Measurements from ENCODE around the gene ERN1.

ERN1 gene

GRCh38 chr17:64107500-64108236 lies 22.3 kb downstream of the ERN1 start:
- no peak for FAIRE-seq

DNA sequence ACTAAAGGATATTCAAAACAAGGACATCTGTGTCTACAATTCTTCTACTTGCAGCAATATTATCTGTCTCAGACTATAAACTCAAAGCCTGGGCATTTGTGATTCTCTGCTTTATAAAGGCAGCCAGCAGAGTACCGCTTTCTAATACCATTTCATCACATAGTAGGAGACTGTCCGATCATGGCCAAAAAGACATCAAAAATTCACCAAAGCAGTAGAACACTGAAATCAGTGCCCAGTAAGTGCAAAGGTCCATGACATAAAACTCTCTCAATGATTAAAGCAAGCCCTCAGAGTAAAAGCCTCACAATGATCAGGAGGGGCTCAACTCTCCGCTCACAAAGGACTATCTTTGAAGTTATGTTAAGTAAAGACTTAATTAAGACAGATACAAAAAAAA lies 23.0 kb downstream of the ERN1 start:
- FAIRE-seq = no peak

DNA sequence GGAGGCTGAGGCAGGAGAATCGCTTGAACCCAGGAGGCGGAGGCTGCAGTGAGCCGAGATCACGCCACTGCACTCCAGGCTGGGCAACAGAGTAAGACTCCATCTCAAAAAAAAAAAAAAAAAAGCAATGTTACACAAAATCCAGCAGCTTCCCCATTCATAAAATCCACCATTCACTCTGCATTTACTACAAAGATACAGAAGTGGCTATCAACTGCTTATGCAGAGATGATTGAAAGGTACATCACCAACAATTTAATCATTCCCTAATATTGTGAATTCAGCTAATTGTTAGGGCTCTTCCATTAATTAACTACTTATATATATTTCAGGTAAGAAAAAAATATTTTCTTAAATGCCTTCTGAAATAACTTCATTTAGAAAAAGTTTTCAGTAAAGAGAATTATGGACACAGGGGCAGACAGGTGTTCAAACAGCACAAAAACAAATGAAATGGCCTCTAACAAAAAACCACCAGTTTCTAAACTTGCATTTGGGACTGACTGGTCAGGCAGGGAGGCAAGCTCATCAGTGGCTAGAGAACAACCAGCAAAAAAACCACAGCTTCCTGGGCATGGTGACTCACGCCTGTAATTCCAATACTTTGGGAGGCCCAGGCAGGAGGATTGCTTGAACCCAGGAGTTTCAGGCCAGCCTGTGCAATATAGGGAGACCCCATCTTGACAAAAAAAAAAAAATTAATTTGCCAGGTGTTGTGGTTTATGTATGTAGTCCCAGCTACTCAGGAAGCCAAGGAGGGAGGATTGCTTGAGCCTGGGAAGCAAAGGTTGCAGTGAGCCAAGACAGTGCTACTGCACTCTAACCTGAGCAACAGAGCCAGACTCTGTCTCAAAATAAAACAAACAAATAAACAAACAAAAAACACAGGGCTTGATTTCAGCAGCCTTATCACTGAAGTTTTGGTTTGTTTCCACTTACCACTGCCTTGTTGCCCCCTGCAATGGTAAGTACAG lies 26.3 kb downstream of the ERN1 start:
- no peak for FAIRE-seq

- no peak for FAIRE-seq
Measured at GRCh38 chr17:64102627-64103390, 27.1 kb downstream of the ERN1 start.

DNA sequence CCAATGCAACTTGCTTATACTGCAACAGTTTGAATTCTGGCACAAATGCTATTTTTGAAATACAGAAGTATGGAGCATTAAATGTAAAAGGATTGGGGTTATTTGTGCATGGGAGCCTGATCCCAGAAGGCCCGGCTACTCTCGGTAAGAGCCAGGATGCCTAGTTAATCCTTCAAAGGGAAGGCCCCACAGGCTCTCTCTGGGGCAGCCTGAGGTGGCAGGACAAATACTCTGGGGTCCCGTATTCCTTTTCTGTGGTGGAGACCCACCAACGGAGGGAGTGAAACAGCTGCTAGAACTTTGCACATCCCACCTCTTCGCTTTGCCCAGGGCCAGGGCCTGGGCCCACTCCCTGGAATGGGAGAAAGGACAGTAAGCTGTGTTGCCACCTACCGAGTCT lies 30.4 kb downstream of the ERN1 start:
- FAIRE-seq = no peak

DNA sequence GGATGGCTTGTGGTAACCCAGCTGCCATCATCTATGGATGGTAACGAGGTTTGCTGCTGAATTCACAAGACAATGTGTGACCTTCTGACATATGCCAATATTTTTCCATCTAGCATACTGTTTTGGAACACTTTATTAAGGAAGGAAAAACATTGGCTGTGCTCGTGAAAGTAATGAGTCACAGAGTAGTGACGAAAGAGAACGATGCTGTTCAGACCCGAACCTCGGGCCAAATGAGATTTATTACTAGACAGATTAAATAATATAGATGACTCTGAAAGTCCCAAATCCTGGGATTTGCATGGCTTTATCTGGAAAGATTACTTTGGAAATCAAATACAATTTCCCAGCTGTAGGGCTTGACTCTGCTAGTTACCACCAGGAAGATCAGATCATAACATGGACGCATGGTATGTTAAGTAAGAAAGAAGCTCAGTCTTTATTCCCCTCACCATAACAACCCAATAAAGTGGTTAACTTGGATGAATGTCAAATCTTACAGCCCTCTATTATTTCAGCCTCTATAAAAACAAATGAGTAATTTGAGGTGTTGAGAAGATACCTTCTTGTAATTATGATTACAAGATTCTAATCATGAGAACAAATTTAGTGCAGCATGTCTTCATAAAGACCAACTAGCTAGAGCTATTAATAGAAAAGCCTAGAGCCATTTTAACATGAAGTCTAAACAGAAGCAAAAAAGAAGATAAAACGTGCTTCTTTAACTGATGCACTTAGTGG lies 32.6 kb downstream of the ERN1 start:
- no peak for FAIRE-seq

DNA sequence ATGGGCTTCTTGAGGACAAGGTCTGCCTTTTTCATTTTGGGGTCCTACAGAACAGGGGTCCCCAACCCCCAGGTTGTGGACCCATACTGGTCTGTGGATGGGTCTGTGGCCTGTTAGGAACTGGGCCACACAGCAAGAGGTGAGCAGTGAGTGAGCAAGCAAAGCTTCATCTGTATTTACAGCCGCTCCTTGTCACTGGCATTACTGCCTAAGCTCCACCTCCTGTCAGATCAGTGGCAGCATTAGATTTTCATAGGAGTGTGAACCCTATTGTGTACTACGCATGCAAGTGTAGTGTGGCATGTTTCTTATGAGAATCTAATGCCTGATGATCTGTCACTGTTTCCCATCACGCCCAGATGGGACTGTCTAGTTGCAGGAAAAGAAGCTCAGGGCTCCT lies 33.9 kb downstream of the ERN1 start:
- no peak for FAIRE-seq

DNA sequence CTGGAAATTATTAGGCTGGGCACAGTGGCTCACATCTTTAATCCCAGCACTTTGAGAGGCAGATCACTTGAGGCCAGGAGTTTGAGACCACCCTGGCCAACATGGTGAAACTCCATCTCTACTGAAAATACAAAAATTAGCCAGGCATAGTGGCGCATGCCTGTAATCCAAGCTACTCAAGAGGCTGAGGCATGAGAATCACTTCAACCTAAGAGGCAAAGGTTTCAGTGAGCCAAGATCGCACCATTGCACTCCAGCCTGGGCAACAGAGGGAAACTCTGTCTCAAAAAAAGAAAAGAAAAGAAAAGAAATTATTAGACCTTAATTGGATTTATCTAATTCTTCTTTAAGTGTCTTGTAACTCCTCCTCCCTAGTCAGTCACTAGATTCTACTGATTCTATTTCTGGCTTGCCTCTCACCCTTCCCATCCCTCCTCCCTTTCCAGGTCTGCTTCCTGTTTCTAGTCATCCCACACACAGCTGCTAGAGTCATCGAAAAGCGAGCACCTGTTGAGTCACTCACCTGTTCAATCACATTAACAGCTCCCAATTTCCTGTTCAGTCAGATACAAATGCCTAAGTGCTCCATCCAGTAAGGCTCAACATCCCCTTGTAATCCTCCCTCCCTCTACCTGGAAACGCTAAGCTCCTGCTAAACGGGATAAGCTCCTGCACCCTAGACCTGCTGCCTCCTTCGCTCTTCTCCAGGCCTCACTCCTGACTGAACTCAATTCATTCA lies 34.6 kb downstream of the ERN1 start:
- no peak for FAIRE-seq

GRCh38 chr17:64094412-64094811 lies 35.5 kb downstream of the ERN1 start:
- FAIRE-seq = no peak

GRCh38 chr17:64092952-64093451 lies 36.9 kb downstream of the ERN1 start:
- no peak for FAIRE-seq

DNA sequence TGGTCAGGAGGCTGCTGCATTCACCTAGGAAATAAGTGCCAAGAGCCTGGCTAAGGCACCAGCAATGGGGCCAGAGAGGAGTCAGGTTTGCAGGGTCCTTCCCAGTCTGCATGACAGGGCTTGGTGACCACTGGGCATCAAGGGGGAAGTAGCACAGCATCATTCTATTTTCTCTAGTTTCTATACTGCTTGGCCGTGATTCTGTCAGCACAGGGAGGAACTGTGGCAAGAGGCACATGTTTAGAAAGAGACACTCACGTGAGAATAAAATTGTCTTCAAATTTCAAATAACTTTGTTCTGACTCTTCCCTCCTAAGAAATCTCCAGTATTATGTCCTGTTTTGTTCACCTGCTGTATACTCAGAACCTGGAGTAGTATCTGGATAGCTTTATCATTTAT lies 37.8 kb downstream of the ERN1 start:
- FAIRE-seq = no peak

- FAIRE-seq = no peak
Measured at GRCh38 chr17:64091571-64091970, 38.4 kb downstream of the ERN1 start.

DNA sequence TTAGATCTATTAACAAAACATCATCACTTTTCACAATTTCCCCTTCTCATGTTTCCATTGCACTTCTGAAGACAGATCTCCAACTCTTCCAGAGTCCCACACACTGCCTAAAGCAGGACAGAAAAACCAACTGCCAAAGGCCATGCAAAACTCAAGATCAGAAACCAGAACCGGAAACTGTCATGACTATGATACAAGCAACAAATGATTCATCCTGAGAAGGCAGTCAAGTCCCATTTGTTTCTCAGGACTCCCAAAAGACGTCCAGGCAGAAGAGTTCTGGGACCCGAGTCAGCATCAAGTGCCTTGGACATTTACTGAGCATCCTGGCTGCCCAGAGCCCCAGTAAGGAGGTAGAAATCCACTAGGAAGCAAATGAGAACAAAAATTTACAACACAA lies 38.8 kb downstream of the ERN1 start:
- no peak for FAIRE-seq

DNA sequence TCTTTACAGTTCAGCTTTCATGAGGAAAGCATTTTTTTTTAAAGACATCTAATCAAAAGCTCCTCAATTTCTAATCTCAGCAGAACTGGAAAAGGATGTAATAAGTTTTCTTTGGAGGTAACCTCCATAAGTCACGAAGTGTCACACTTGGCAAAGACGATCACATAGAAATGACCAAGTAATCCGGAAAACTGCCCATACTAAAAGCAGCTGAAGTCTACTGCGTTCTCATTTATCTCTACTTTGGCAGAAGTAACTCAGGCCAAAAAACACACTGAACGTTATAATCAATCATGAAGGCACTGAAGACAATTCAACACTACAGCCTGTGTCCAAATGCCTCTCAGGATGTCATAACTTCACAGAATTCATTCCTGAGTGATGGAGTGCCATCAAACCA lies 39.8 kb downstream of the ERN1 start:
- no peak for FAIRE-seq

DNA sequence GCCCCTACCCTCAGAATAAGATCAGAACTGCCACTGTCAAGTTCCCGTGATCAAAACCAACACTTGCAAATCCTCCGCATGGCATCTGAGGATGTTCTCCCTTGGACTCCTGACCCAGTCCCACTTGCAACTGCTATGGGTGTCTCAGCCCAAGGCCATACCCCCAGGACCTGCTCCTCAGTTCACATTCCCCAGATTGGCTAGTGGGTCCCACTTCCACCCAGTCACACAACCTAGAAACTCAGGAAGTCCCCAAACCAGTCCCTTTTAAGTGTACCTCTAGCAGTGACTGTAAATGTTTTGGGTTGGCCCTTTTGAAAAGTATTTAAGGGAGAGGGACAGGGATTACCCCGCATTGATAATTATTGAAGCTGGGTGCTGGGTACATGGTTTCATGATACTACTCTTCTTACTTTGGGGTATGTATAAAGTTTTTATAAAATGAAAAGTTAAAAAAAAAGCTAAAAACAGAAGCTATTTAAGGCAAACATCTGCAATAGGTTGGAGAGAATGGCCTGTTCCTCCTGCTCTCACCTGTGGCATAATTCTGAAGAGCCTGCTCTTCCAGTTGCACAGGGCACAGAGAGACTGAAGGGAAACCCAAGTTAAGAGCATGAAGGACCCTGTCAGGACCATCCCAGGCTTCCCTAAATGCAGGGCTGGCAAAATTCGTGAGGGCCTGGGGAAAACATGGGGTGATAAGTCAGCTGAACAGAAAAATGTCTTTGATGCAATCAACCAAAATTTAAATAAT lies 42.5 kb downstream of the ERN1 start:
- no peak for FAIRE-seq

- FAIRE-seq = no peak
Measured at GRCh38 chr17:64085650-64086005, 44.3 kb downstream of the ERN1 start.

- no peak for FAIRE-seq
Measured at GRCh38 chr17:64084940-64085649, 44.8 kb downstream of the ERN1 start.

DNA sequence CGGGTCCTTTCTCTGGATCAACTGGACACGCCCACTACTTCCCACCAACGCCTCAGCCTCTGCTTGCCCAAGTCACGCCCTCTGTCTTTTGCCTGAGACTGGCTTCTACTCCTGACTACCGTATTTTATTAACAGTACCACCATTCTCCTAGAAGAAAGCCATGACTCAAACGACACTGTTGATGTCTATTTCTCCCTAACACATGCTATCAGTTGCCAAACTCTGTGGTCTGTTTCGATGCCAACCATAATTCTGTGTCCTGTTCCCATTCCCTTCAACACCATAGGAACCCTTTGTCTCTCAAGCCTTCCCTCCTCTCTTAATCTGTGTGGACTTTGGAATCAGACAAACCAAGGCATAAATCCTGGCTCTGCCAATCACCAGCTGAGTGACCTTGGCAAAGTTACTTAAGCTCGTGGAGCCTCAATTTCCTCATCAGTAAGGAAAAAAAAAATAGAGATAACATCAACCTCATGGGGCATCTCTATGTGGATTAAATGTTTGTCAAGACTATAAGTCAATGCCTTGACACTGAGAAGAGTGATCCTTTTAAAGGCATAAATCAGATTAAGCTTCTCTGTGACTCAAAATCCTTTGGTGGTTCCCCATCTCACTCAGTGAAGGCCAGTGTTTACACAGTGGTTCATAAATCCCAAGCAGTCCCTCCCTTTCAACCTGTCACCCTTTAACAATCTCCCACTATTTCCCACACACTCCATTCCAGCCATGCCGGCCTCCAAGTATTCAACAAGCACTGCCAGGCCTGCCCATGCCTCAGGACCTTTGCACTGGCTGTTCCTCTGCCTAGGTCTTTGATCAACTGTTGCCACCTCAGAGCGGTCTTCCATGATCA lies 45.6 kb downstream of the ERN1 start:
- FAIRE-seq = no peak

DNA sequence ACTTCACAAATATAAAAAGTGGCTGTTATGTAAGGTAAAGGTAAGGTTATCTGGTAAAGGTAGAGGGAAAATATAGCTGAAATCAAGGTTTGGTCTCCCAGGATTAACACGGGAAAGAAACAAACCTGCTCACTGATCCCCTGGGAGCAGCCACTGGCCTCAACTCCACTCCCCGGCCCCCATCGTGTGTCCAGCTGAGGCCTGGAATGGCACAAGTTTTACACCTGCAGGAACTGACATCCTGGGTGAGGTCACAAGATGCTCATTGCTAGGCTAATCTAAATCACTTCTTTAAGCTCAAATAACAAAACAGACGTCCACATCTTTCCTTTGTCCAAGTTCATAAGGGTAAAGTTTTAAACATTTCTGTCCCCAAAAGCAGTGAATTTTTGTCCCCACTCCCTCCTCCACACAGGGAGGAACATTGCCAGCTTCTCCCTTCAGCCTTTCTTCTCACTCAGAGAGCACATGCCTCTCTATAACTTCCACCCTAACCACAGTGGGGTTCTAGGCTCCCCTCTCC lies 46.3 kb downstream of the ERN1 start:
- no peak for FAIRE-seq
